Dedifferentiated amniotic fluid mesenchymal stem cell (primary cell): ENCODE results near the gene THYN1.
A peak's percentile ranks its signal among the peaks of the same experiment; 100 is the strongest.
"Not testable (repeated sequence)": the region's sequence is repeated elsewhere in the genome, so short reads cannot be mapped to it uniquely, and the experiment has no call there.

Experiments used
- DNase-seq: peaks from one replicate; pipeline ENCODE4 v3.0.0-alpha.2; 2016; ENCODE audit errors: extremely low spot score

THYN1 gene

DNA sequence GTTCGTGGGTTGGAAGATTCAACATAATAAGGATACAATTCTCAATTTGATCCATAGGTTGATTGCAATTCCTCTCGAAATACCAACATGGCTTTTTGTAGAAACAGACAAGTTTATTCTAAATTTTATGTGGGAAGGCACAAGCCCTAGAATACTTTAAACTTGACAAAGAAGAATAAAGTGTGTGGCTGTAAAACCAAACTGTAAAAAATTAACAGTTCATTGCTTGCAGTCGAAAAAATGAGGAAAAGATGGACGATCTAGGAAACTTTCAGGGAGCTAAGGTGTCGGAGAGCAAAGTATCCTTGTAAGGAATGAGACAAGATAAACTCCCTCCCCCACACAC, 22.0 kb upstream of the THYN1 start:
- no peak for DNase-seq

DNA sequence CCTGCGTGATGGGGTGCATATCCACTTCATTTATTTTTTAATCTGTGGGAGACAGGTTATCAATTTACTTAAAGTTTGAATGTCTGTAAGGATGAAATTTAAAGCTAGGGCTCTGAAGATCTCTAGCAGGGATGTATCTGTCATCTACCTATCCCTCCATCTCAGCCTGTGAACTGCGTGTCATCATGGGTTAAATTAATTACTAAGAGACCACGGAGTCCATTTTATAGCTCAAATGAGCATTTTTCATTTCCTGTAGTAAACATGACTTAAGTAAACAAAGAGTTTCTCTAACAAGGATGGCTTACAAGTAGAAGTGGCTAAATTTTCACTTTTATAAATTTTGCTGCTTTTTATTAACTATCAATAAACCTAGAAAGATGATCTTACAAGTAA, 20.2 kb upstream of the THYN1 start:
- no peak for DNase-seq

DNA sequence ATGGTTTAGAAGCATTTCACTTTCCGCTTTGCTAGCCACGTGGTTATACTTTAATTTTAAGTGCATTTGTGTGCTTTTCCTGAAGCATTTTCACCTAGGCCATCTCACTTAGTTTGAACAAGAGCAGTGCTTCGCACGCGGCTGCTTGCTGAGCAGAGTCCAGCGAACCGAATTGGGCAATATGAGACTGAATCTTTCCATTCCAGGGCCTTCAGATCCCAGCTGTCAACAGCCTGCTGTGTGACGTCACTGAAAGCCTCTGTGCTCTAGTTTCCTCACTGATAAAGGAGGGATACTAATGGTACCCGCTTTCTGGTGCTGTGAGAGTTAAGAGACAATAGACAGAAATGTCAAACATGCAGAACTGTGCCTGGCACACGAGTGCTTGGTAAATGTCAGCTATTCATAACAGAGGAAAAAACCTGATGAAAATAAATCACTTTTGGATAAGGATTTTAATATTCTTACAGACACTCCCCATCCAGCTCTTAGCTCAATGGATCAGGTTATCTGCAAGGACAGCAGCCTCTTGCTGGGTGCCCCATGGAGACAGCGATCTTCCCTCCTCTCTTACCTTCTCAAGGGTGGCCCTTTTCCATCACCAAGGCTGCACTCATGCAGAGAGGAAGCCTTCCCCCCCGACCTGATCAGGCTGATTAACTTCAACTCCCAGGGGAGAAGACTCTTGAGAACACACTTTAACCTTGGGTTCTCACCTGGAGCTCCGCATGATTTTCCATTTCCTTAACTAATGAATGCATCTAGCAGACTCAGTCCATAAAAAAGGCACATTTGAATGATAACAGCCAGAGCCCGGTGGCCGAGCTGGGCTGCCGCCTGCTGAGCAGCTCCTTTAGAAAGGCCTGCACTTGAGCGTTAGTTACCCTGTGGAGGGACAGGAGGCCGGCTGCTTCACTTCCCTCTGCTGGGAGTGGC, 19.5 kb upstream of the THYN1 start:
- no peak for DNase-seq

DNA sequence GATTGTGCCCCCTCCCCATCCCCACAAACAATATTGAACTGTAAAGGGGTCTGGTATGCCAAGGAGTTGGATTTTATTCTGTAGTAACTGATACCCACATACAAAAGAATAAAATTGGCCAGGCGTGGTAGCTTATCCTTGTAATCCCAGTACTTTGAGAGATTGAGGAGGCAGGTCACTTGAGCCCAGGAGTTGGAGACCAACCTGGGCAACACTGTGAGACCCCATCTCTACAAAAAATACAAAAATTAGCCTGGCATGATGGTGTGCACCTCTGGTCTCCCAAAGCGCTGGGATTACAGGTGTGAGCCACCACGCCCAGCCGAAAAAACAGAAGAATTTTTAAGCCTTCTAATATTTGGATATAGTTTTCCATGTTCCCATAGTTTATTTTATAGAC, 18.8 kb upstream of the THYN1 start:
- no peak for DNase-seq

DNA sequence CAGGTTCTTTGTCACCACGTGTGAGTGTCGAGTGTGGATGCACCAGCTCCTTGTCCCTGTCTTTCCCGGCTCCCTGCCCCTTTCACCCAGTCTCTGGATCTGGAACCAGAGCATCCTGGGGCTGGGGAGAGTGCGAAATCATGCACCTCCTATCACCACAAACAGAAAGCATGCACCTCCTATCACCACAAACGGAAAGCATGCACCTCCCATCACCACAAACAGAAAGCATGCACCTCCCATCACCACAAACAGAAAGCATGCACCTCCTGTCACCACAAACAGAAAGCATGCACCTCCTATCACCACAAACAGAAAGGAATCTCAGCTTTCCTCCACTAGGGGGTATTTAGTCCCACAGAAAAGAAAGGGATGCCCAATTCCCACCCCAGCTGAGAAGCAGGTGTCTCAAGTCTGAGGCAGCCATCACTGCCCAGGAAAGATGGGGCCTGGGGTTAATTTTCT, 17.1 kb upstream of the THYN1 start:
- DNase-seq, result no peak

DNA sequence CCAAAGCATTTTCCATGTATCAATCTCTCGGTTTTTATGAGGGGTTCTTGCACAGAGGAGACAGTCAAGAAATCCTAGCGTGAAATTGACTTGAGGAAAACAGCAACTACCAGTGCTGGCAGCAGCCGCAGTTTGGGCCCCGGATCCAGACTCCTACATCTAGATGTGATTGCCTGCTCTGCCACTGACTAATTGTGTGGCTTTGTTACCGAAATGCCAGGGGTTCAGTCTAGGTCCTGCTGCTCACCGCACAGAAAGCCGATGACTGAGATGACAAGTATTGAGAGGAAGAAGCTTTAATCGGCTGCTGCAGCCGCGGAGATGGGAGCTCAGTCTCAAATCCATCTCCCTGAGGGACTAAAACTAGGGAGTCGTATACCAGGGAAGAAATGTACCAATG, 14.8 kb upstream of the THYN1 start:
- DNase-seq, result no peak

DNA sequence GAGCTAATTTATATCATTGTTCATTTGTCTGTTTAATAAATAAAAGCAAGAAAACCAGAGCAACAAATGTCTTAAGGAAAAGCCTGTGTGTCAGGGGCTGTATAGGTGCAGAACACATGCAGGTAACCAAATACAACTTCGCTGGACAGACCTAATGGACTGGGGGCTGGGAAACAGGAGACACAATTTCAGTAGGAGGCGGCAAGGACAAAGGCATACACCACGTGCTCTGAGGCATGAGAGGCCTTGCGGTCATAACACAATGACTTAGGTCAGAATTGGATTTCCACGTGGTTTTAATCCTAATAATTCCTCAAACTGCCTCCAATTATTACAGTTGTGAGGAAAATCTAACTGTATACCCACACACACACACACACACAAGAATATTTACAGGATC, 14.3 kb upstream of the THYN1 start:
- DNase-seq, result no peak

DNA sequence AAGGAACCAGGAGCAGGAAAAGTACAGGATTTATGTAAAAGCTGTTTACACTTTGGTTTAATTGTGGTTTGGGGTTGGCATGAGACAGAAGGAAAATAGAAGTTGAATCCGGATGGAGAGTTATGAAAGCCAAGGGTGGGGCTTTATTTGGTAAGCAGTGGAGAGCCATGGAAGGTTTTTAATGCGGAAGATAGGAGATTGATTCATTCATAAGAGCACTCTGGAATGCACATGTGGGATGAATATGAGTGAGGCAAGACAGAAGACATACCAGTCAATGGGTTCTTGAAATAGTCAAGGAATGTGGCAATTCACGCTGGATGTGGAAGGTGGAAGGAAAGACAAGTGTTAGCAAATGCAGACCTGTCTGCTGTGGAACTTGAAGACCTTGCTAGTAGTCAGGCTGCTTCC, 13.7 kb upstream of the THYN1 start:
- DNase-seq, result peak; percentile 61

DNA sequence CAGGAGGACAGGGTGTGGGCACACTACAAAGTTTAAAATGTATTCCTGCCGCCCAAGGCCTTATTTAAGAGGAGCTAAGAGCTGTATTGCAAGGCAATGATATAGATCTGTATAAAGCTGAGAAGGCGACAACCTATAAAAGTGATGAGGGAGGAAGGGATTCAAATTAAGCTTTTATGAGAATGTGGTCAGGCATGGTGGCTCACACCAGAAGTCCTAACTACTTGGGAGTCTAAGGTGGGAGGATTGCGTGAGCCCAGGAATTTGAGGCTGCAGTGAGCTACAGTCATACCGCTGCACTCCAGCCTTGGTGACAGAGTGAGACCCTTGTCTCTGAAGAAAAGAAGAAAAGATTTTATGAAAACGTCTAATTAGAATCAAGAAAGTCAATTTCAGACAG, 13.3 kb upstream of the THYN1 start:
- no peak for DNase-seq

DNA sequence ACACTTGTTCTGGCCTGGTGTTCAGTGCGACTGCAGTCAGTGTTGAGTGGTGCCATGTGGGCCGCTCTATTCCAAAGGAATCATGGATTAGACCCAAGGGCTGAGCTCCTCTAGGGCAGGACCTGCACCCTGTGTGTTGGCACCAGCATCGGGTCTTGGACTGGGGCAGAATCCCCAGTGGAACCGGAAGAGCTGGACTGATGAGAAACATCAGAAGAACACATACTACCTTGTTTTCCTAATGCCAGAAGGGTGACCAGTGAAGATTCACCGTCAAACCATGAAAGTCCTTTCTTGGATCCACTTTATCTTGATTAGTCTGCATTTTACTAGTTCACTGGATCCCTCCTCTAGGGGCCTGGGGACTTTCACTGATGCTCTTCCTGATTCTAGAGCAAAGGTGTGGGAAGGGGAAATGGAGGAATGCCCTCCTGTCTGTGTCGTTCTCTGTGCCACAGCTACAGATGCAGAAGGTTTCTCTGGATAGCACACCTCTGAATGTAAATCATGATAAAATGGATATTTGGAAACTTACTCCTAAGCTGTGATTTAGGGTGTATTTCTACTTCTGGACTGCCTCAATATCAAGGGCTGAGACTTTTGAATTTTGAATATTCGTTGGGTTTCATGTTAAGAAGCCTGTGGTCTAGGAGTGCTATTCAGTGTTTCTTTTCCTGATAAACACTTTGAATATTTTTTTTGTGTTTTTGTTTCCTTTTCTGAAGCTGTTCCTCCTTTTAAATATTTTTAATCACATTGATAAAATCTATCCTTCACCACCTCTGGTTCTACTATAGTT, 12.0 kb upstream of the THYN1 start:
- no peak for DNase-seq

DNA sequence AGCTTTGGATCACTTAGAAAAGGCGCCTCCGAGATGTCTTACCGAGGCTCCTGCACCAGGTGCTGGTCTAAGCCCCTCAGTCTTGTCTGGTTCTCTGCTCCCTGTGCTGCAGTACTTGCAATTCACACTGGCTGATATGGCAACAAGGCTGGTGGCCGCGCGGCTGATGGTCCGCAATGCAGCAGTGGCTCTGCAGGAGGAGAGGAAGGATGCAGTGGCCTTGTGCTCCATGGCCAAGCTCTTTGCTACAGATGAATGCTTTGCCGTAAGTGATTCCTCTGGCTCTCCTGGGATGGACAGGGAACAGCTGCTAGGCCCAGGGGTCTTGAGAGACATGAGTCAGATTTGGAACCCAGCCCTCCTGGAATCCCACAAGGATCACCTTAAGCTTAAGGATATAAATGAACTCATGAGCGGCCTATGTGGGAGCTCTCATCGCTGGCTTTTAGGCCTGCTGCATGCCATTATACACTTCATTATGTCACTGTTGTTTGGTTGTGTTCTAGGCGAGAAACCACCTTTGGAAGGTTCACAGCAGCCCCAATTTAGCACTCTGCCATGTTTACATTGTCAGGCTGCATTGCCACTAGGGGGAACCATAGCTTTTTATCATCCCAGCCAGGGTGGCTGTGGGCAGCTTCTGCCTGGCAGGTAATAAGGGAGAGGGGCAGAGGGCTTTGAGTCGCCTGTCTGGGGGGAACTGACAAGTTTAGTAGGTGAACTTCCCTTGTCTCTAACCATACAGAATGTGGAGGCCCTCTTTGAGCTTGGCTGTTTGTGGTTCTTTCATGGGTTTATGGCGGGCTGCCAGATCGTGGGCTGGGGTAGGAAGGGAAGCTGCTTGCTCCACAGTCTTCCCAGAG, 8.7 kb upstream of the THYN1 start:
- DNase-seq, result no peak

DNA sequence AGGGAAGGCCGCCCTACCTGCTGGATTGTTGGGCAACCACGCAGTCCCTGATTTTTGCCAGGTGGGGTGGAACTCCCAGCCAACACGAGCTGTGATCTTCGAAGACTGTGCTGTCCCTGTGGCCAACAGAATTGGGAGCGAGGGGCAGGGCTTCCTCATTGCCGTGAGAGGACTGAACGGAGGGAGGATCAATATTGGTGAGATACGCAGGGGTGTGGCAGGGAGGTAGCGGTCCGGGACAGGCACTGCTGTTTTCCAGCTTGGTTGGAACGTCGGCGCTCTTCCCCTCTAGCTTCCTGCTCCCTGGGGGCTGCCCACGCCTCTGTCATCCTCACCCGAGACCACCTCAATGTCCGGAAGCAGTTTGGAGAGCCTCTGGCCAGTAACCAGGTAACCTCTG, 7.8 kb upstream of the THYN1 start:
- DNase-seq, result no peak

DNA sequence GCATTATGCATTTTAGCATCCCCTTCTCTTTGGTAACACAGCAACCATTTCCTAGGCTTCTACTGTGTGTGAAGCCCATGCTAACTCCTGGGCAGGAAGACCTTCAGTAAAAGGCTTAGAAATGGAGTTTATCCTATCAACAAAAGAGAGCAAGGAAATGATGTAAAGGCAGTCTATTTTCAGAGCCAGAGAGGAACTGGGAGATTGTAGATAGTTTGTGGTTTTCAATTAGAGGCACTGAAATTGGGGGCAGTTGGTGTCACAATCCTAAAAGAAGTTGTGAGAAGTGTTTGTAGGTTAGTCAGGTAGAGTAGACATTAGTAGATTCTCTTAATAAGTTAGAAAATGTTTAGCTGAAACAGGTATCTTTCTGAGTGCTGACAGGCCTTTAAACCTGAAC, 7.4 kb upstream of the THYN1 start:
- DNase-seq, result no peak

DNA sequence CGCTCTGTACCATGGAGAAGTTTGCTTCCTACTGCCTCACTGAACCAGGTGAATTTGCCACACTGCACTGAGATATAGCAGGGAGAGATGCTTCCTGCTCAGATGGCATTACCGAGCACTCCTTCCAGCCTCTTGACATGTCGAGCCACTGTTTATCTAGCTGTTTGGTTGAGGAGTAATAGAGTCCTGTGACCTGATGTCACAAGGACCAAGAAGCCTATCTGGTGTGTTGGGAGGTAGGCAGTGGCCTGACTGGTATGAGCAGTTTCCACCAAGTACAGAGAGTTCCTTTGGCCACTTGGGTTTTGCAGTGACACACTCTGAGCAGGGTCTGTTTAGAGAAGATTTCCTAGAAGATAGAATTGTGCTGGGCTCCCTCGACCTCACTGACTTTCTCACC, 5.4 kb upstream of the THYN1 start:
- no peak for DNase-seq

DNA sequence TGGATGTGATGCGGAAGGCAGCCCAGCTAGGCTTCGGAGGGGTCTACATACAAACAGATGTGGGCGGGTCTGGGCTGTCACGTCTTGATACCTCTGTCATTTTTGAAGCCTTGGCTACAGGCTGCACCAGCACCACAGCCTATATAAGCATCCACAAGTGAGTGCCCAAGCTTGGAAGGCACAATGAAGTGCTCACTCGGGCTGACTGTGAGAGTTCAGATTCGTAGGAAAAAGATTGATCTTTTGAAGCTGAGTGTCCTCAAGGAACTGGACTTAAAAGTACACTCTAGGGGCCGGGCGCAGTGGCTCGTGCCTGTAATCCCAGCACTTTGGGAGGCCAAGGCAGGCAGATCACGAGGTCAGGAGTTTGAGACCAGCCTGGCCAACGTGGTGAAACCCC, 3.9 kb upstream of the THYN1 start:
- DNase-seq, result no peak

DNA sequence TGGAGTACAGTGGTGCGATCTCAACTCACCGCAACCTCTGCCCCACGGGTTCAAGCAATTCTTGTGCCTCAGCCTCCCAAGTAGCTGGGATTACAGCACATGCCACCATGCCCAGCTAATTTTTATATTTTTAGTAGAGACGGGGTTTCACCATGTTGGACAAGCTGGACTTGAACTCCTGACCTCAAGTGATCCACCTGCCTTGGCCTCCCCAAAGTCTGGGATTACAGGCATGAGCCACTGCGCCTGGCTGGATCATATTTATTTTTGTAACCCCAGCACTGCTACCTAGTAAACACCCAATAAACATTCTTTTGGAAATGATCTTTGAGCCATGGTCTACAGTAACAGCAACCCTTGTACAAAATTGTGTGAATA, 2.0 kb upstream of the THYN1 start:
- not testable (repeated sequence) for DNase-seq

DNA sequence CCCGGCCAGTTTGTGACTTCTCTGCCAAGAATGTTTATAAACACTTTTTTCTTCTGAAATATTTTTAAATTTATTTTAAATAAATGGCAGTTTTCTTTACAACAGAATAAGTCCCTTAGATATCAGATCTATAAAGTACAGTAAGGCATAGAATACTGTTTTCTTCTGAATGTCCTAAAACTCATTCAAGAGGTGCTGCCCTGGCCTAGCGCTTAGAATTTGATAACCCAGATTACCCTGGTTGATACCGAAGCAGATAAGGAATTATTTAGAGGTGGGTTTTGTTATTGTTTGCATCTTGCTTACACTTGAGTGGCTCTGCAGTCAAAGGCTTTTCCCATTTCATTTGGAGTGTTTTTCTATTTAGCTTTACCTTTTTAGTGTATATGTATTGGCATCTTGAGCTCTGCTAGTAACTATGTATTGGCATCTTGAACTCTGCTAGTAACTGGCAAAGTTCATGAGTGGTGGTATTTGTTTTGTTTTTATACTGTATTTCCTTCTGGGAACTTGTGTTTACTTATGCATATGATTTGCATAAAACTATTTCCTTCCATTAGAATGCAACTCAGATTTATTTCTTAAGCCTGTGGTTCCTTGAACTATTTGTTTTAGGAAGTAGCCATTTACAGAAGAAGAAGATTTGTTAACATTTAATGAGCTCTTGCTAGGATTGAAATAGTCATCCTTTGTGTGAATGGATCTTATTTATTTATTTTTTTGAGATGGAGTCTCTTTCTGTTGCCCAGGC, 1.5 kb upstream of the THYN1 start:
- DNase-seq, result no peak

DNA sequence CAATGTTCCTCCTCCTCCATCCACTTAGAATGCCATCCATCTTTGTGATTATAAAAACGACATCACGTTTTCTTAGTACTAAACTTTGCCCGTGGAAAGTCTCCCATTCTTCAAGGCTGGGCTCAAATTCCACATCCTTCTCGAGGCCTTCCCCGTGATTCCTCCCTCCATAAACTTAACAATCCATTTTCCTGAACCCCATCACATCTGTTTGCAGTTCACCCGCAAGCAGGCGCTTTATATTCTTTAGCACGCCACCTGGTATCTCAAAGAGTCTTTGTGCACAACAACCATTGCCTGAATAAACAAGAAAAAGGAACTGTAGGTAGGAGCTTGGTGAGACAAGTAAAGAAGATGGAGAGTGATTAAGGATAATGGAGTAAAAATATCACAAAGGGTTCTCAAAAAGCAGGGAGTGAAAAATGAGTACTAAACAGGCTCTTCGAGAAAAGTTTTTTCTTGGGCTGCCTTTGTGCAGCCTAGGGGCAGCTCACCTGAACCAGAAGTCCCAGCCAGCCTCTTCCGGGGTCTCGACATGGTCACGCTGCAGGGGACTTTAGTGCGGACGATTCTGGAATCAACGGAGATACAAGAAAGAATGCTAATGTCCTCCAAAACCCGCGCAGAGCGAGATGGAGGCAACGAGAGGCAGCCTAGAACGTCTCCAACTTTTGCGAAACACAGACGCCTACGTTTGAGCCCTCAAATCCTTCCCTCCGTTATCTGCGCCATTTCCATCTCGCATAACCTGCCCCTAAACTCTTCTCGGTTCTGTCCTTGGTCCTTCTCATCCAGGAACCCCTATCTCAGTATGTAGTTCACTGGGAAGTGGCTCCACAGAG, 585 bp downstream of the THYN1 start:
- peak; percentile 52 for DNase-seq

DNA sequence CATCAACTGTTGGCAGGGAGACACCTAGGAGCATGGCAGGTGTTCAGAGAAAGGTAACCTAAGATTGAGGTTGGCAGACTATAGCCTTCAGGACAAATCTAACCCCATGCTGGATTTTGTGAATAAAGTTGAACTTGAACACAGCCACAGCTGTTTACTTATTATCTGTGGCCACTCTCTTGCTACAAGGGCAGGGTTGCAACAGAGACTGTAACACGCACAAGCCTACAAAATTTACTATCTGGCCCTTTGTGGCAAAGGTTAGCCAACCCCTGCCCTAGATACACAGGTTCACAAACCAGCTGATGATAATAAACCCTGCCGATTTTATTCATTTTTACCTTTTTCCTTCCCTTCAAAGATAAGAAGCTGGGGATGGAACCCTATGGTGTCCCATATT, 2.5 kb downstream of the THYN1 start:
- DNase-seq, result no peak

DNA sequence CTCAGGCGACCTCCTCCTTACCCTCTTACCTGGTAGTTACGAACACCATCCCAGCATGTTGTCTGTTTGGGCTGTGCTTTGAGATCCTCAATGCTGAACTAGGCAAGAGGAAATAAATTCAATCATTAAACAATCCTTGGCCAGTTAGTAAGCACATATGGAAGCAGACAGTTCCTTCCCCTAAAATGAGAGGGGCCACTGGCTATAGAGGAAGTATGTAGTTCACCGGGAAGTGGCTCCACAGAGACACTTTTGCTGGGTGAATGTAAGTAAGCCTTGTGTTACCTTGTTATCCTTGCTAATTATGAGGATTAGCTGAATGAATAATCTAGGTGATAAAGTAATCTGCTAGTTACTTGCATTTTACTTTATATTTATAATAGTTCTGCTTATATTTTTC, 2.9 kb downstream of the THYN1 start:
- no peak for DNase-seq
